A549 (cell line): Measurements from ENCODE around the gene POT1. TPM values are rescaled to one million over a fixed set of nuclear protein-coding genes. Genes with fewer than 3 reads are reported as not detected.

Experiments
- ATAC-seq, 2 experiments: fragments of 200-7000 bp in 1 of 2; fragments of >200 bp in 1 of 2; cut with Nextera tagmentation in 1 of 2; cut with Tn5 transposase in 1 of 2; 3 replicates each; pipeline versions ENCODE4 v1.8.0 to v1.9.1; 2018 to 2020; ENCODE audit warnings: mild to moderate bottlenecking in 1 of 2, moderate library complexity in 1 of 2
- CTCF ChIA-PET: fragments of 300-600 bp; sonication (Branson Sonifier 250); formaldehyde crosslinking; extraction: SDS; loops from one replicate; lab custom pipeline; 2021; ENCODE audit warnings: antibody characterized with exemption, inconsistent platforms; lab: Yijun Ruan, JAX
- POLR2A ChIA-PET: fragments of 350-600 bp; formaldehyde crosslinking; extraction: SDS; loops from one replicate; lab custom pipeline; 2021; ENCODE audit warnings: antibody characterized with exemption, inconsistent platforms; lab: Yijun Ruan, JAX
- DNase-seq, 2 experiments: peaks; one replicate each; pipeline versions ENCODE4 v3.0.0 to v3.0.0-alpha.2; 2011 to 2016; ENCODE audit warnings: low read depth in 1 of 2, low spot score in 1 of 2
- FAIRE-seq: peaks from 2 replicates; lab custom pipeline; 2011; peaks lifted over from hg19 to GRCh38; lab: Jason Lieb, UNC
- H3K27ac ChIP-seq, 2 experiments: fragments of >200 bp; sonication (Bioruptor Twin); formaldehyde crosslinking; 3 replicates each; pipeline ENCODE4 v1.5.1; 2016 to 2017
- H3K4me1 ChIP-seq: fragments of >200 bp; sonication (Bioruptor Twin); formaldehyde crosslinking; 3 replicates; pipeline ENCODE4 v1.6.1; 2016
- H3K4me2 ChIP-seq: fragments of >200 bp; sonication (Bioruptor Twin); formaldehyde crosslinking; 3 replicates; pipeline ENCODE4 v1.6.1; 2016
- H3K4me3 ChIP-seq: fragments of >200 bp; sonication (Bioruptor Twin); formaldehyde crosslinking; 3 replicates; pipeline ENCODE4 v1.5.1; 2016
- H3K9me3 ChIP-seq: fragments of >200 bp; sonication (Bioruptor Twin); formaldehyde crosslinking; 3 replicates; pipeline ENCODE4 v1.6.1; 2016
- BHLHE40 ChIP-seq: IDR thresholded peaks from 2 replicates; pipeline ENCODE4 v1.6.1; 2012; ENCODE audit warnings: low read depth, low read length, inconsistent platforms
- CHD4 ChIP-seq: fragments of 200-600 bp; sonication (generic); IDR thresholded peaks from 2 replicates; pipeline ENCODE4 v1.6.1; 2016; ENCODE audit warnings: antibody characterized with exemption, mild to moderate bottlenecking, borderline replicate concordance
- CTCF ChIP-seq: fragments of >200 bp; sonication (Bioruptor Twin); formaldehyde crosslinking; IDR thresholded peaks from 3 replicates; pipeline ENCODE4 v1.5.1; 2016
- EHF ChIP-seq: fragments of 250-450 bp; sonication (Bioruptor Pico); IDR thresholded peaks from 2 replicates; pipeline ENCODE4 v1.5.0; 2020; ENCODE audit warnings: mild to moderate bottlenecking
- EHMT2 ChIP-seq: fragments of 200-600 bp; sonication (generic); IDR thresholded peaks from 2 replicates; pipeline ENCODE4 v1.6.1; 2016; ENCODE audit warnings: antibody characterized with exemption, low read depth, mild to moderate bottlenecking, moderate library complexity
- EP300 ChIP-seq, 2 experiments: fragments of >200 bp; sonication (Bioruptor Twin); formaldehyde crosslinking; IDR thresholded peaks; 2 replicates in 1 of 2; 3 replicates in 1 of 2; pipeline ENCODE4 v1.6.1; 2016 to 2017
- ESRRA ChIP-seq: fragments of 150-350 bp; IDR thresholded peaks from 2 replicates; pipeline ENCODE4 v1.6.1; 2014; ENCODE audit warnings: mild to moderate bottlenecking, low read length, borderline replicate concordance
- FOSL2 ChIP-seq, 2 experiments: fragments of 450-650 bp in 1 of 2; fragments of >200 bp in 1 of 2; sonication (Bioruptor Twin) in 1 of 2; formaldehyde crosslinking; IDR thresholded peaks; 2 replicates each; pipeline versions ENCODE4 v1.5.0 to v1.6.1; 2016 to 2020; ENCODE audit warnings: mild to moderate bottlenecking in 1 of 2, moderate library complexity in 1 of 2
- FOXS1 ChIP-seq: fragments of 250-450 bp; sonication (Bioruptor Pico); IDR thresholded peaks from 2 replicates; pipeline ENCODE4 v1.5.0; 2020; ENCODE audit warnings: mild to moderate bottlenecking, moderate library complexity
- HDAC2 ChIP-seq: fragments of 200-600 bp; sonication (generic); IDR thresholded peaks from 2 replicates; pipeline ENCODE4 v1.6.1; 2016
- HEYL ChIP-seq: fragments of 250-450 bp; sonication (Bioruptor Pico); IDR thresholded peaks from 2 replicates; pipeline ENCODE4 v1.8.0; 2021; ENCODE audit warnings: mild to moderate bottlenecking, moderate library complexity
- HMGXB4 ChIP-seq: fragments of 250-450 bp; sonication (Bioruptor Pico); IDR thresholded peaks from 2 replicates; pipeline ENCODE4 v1.5.0; 2021; ENCODE audit warnings: mild to moderate bottlenecking, moderate library complexity, borderline replicate concordance
- HOXA7 ChIP-seq: fragments of 250-450 bp; sonication (Bioruptor Pico); IDR thresholded peaks from 2 replicates; pipeline ENCODE4 v1.5.0; 2020; ENCODE audit warnings: mild to moderate bottlenecking, moderate library complexity
- HOXB13 ChIP-seq: fragments of 250-450 bp; sonication (Bioruptor Pico); IDR thresholded peaks from 2 replicates; pipeline ENCODE4 v1.5.0; 2020; ENCODE audit warnings: low read depth, mild to moderate bottlenecking, moderate library complexity
- JUN ChIP-seq, 2 experiments: fragments of >200 bp; sonication (Bioruptor Twin); formaldehyde crosslinking; IDR thresholded peaks; 2 replicates in 1 of 2; 3 replicates in 1 of 2; pipeline ENCODE4 v1.6.1; 2016 to 2017
- KDM1A ChIP-seq: fragments of 200-600 bp; sonication (generic); IDR thresholded peaks from 2 replicates; pipeline ENCODE4 v1.6.1; 2016; ENCODE audit warnings: low read depth, mild to moderate bottlenecking
- MAFK ChIP-seq: fragments of 450-650 bp; IDR thresholded peaks from 2 replicates; pipeline ENCODE4 v1.6.1; 2014; ENCODE audit not compliant: partially characterized antibody
- MAX ChIP-seq: IDR thresholded peaks from 2 replicates; pipeline ENCODE4 v1.6.1; 2012
- MAZ ChIP-seq: fragments of 150-350 bp; IDR thresholded peaks from 2 replicates; pipeline ENCODE4 v1.6.1; 2014; ENCODE audit warnings: antibody characterized with exemption, low read depth, low read length, borderline replicate concordance
- MYC ChIP-seq: IDR thresholded peaks from 2 replicates; pipeline ENCODE4 v1.6.1; 2012; ENCODE audit warnings: mild to moderate bottlenecking, inconsistent platforms, low read length, improper control_type of control experiment, borderline replicate concordance
- NFE2L2 ChIP-seq: fragments of 150-350 bp; conservative IDR thresholded peaks from 2 replicates; pipeline ENCODE4 v1.6.1; 2014; ENCODE audit warnings: low read length
- NPAS2 ChIP-seq: fragments of 250-450 bp; sonication (Bioruptor Pico); IDR thresholded peaks from 2 replicates; pipeline ENCODE4 v1.8.0; 2022; ENCODE audit warnings: mild to moderate bottlenecking, moderate library complexity, borderline replicate concordance
- NR3C1 ChIP-seq: fragments of >200 bp; sonication (Bioruptor Twin); formaldehyde crosslinking; IDR thresholded peaks from 3 replicates; pipeline ENCODE4 v1.6.1; 2017
- PBX3 ChIP-seq: IDR thresholded peaks from 2 replicates; pipeline ENCODE4 v1.6.1; 2012
- PHF8 ChIP-seq: fragments of 200-600 bp; sonication (generic); IDR thresholded peaks from 2 replicates; pipeline ENCODE4 v1.6.1; 2016; ENCODE audit warnings: low read depth, mild to moderate bottlenecking, antibody characterized with exemption, moderate library complexity, borderline replicate concordance
- POLR2AphosphoS2 ChIP-seq: conservative IDR thresholded peaks from 2 replicates; pipeline ENCODE4 v1.6.1; 2012; ENCODE audit warnings: low read length, improper control_type of control experiment, inconsistent platforms
- RARB ChIP-seq: fragments of 250-450 bp; sonication (Bioruptor Pico); IDR thresholded peaks from 2 replicates; pipeline ENCODE4 v1.8.0; 2021; ENCODE audit warnings: mild to moderate bottlenecking, moderate library complexity
- SREBF2 ChIP-seq: fragments of 450-650 bp; IDR thresholded peaks from 2 replicates; pipeline ENCODE4 v1.6.1; 2014; ENCODE audit warnings: mild to moderate bottlenecking, moderate library complexity
- USF2 ChIP-seq: fragments of 450-650 bp; IDR thresholded peaks from 2 replicates; pipeline ENCODE4 v1.6.1; 2014; ENCODE audit warnings: antibody characterized with exemption
- ZFP36 ChIP-seq: fragments of 450-650 bp; IDR thresholded peaks from 2 replicates; pipeline ENCODE4 v1.6.1; 2014; ENCODE audit warnings: borderline replicate concordance; ENCODE audit not compliant: partially characterized antibody
- ZNF302 ChIP-seq: fragments of 250-450 bp; sonication (Bioruptor Pico); IDR thresholded peaks from 2 replicates; pipeline ENCODE4 v1.9.0; 2021; ENCODE audit warnings: inconsistent platforms, mild to moderate bottlenecking, moderate library complexity
- WGBS: methylation state at CpG from one replicate; pipeline ENCODE4 v1.1.6; 2017; ENCODE audit errors: missing lambda C conversion rate; 5-methylcytosine and 5-hydroxymethylcytosine counted together
- polyA plus RNA-seq, 4 experiments: library from polyadenylated mRNA; depleted of rRNA in 3 of 4; stranded (reverse); fragments of >200 nt; fragmentation: RNase III in 1 of 4; extraction: RNeasy Plus Mini Kit Qiagen cat#74134 plus additional on column Dnase treatment in 1 of 4; gene quantifications; 2 replicates in 3 of 4; 3 replicates in 1 of 4; pipeline ENCODE4 v1.2.3, GENCODE V29; 2011 to 2017

The POT1 gene
- polyA plus RNA-seq, 2 of the 4 experiments (the other 2 are of a cell fraction): 21.6 to 56.2 TPM

- H3K4me3 ChIP-seq: no peak overlapping the region
- no peak overlapping the region for H3K27ac ChIP-seq
- no peak for FAIRE-seq
- ATAC-seq: no peak
- no peaks in the 10 kb centered on the region for H3K9me3 ChIP-seq
- DNase-seq: no peak
- TF ChIP-seq HMGXB4 (CRISPR knock-in tag) (no peak), POLR2AphosphoS2 (no peak), HOXB13 (no peak), HDAC2 (no peak), HOXA7 (CRISPR knock-in tag) (no peak), EHF (no peak), BHLHE40 (no peak), NFE2L2 (no peak), SREBF2 (no peak), NPAS2 (CRISPR knock-in tag) (no peak), ESRRA (no peak), MAFK (no peak), EP300 (IDR thresholded peaks at IDR 0.05) (no peak), EHMT2 (no peak), CHD4 (no peak), MAZ (no peak), KDM1A (no peak), MYC (no peak), PHF8 (no peak), PBX3 (no peak)
- H3K4me1 ChIP-seq: no peaks in the 10 kb centered on the region
- 53% methylated on average over 4 of the region's 4 CpGs for WGBS
- ChIA-PET CTCF (no interaction called here), POLR2A (no interaction called here)
- H3K4me2 ChIP-seq: no peak overlapping the region
Observed at GRCh38 chr7:124965553-124965952, 35.9 kb upstream of the POT1 start.

GRCh38 chr7:124959676-124960075 is 30.1 kb upstream of the POT1 start:
- Histone ChIP-seq H3K9me3 (no peaks in the 10 kb centered on the region; the same call in 2 of the 3 replicates), H3K4me2 (no peak overlapping the region), H3K4me1 (no peaks in the 10 kb centered on the region), H3K27ac (no peak overlapping the region), H3K4me3 (no peak overlapping the region)
- ATAC-seq: no peak
- 0% methylated on average over 1 of the region's 1 CpG for WGBS
- no peak for FAIRE-seq
- CTCF ChIA-PET: interaction anchor here (0.9 to 1.2 kb wide), 2 partner anchors 12 to 78 kb away, joined by 3 read pairs; no protein-coding TSS in a partner anchor
- no peak for DNase-seq
- POLR2A ChIA-PET: no interaction called here
- TF ChIP-seq FOXS1 (CRISPR knock-in tag) (no peak), EP300 (IDR thresholded peaks at IDR 0.05) (no peak), NR3C1 (no peak), RARB (CRISPR knock-in tag) (no peak), CTCF (no peak), HEYL (CRISPR knock-in tag) (no peak), BHLHE40 (no peak), HOXB13 (no peak), FOSL2 (IDR thresholded peaks at IDR 0.05) (no peak), FOSL2 (CRISPR knock-in tag; IDR thresholded peaks at IDR 0.05) (no peak), PBX3 (no peak), USF2 (no peak), ZNF302 (CRISPR knock-in tag) (no peak), JUN (IDR thresholded peaks at IDR 0.05) (no peak), MAFK (no peak), MAX (no peak), ZFP36 (no peak)
